ENCODE measurements around the gene GPS1. TPM values are rescaled to one million over a fixed set of nuclear protein-coding genes. Genes with fewer than 3 reads are reported as not detected.

The GPS1 gene
- total and polyA plus RNA-seq, 9 of the 15 experiments (the other 6 are each of a cell fraction or from before 2014, with no cell fraction given): 3.1 to 167 (median 69.9) TPM

DNA sequence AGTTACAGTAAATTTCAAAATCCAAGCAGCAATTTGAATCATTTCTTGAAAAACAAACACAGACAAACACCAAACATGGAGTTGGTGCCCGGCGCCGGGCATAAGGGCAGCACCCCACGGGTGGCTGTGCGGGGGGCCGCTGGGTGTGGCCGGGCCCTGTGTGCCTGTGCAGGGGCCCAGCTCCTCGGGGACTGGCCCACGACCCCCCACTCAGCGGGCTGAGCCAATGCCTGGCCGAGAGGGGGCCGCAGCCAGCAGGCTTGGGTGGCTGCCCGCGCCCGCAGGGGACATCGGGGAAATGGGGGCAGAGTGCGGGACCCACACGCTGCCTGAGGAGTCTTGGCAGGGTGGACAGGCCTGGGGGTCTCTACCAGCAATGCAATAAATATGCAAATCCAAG, 26.7 kb downstream of the GPS1 start:
- H2AFZ ChIP-seq (ENCODE audit: low read depth, low read length): no peak overlapping the region
- H3K4me3 ChIP-seq: no peak overlapping the region
- peaks cover 58% of the 10 kb centered on the region; the same call in 2 of the 3 replicates for H3K36me3 ChIP-seq (ENCODE audit: control insufficient read depth, insufficient read depth, low read length)
- FAIRE-seq: no peak
- no peak overlapping the region for H3K4me2 ChIP-seq (ENCODE audit: insufficient read depth, low read length)
- WGBS (ENCODE audit: insufficient coverage, low coverage, missing lambda C conversion rate): 95% methylated on average over 13 of the region's 18 CpGs
- H3K4me1 ChIP-seq (replicated peaks in 1 of 2; ENCODE audit: control insufficient read depth in 2 of 2, insufficient read depth in 2 of 2, low read length in 2 of 2): peaks cover 0 to 64% of the 10 kb centered on the region in 2 experiments; a peak in 2 of 5 replicates
- peaks cover 27% of the 10 kb centered on the region for H4K20me1 ChIP-seq (replicated peaks; ENCODE audit: control insufficient read depth, insufficient read depth, low read length)
- no peak for ATAC-seq
- no peak overlapping the region for H3K9ac ChIP-seq (ENCODE audit: insufficient read depth in 1 of 2, low read depth in 2 of 2, low read length in 2 of 2)
- in situ Hi-C loops (cut with MboI): no loop called here
- H3K79me2 ChIP-seq (ENCODE audit: control insufficient read depth, insufficient read depth, low read length): no peaks in the 10 kb centered on the region; the same call in 2 of the 3 replicates
- H3K9me1 ChIP-seq (ENCODE audit: control insufficient read depth, insufficient read depth, low read length): peaks cover 3% of the 10 kb centered on the region
- DNase-seq (ENCODE audit: extremely low read depth in 1 of 4, low spot score in 3 of 4): no peak
- ChIA-PET POLR2A (interaction anchor here (3.1 to 4.2 kb wide), 2 partner anchors 9 to 12 kb away, joined by 24 to 52 read pairs; partner anchors contain the start of gene DUS1L), CTCF (ENCODE audit: low intra/inter-chr PET ratio) (no interaction called here)
- TSS peak; percentile 34 for BruUV-seq (replicated peaks)
- TF ChIP-seq, protein P1, sequence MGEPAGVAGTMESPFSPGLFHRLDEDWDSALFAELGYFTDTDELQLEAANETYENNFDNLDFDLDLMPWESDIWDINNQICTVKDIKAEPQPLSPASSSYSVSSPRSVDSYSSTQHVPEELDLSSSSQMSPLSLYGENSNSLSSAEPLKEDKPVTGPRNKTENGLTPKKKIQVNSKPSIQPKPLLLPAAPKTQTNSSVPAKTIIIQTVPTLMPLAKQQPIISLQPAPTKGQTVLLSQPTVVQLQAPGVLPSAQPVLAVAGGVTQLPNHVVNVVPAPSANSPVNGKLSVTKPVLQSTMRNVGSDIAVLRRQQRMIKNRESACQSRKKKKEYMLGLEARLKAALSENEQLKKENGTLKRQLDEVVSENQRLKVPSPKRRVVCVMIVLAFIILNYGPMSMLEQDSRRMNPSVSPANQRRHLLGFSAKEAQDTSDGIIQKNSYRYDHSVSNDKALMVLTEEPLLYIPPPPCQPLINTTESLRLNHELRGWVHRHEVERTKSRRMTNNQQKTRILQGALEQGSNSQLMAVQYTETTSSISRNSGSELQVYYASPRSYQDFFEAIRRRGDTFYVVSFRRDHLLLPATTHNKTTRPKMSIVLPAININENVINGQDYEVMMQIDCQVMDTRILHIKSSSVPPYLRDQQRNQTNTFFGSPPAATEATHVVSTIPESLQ (CRISPR knock-in tag; IDR thresholded peaks at IDR 0.05): no peak
- TF ChIP-seq FIP1L1 (IDR thresholded peaks at IDR 0.05; ENCODE audit: low read depth, low read length, poor library complexity, severe bottlenecking) (peak; percentile 5), YBX1 (IDR thresholded peaks at IDR 0.05) (no peak), POLR2G (IDR thresholded peaks at IDR 0.05; ENCODE audit: low read depth, low read length) (peak; percentile 68), NR1H2 (CRISPR knock-in tag; IDR thresholded peaks at IDR 0.05) (no peak), RBFOX2 (IDR thresholded peaks at IDR 0.05; ENCODE audit: low read depth, low read length) (peak; percentile 52; the same call in 1 of the 2 replicates), HNRNPL (IDR thresholded peaks at IDR 0.05; ENCODE audit: low read depth, low read length) (peak; percentile 92)
- intact Hi-C loops (cut with micrococcal nuclease): no loop called here
- H3K27me3 ChIP-seq (ENCODE audit: control insufficient read depth in 2 of 2, insufficient read depth in 2 of 2, low read length in 2 of 2): no peaks in the 10 kb centered on the region
- H3K9me3 ChIP-seq (replicated peaks; ENCODE audit: control insufficient read depth, insufficient read depth, low read depth, low read length): no peaks in the 10 kb centered on the region
- H3K27ac ChIP-seq (ENCODE audit: extremely low read depth, low read depth, low read length): no peak overlapping the region

Measured in K562 (cell line).